CD4-positive, alpha-beta T cell treated with Interleukin-1 beta for 1 hour (primary cell): ENCODE results near the gene COL13A1.

Experiments
- DNase-seq, 2 donors: peaks; one replicate each; pipeline ENCODE4 v3.0.0-alpha.2; 2020 to 2022

Gene COL13A1

DNA sequence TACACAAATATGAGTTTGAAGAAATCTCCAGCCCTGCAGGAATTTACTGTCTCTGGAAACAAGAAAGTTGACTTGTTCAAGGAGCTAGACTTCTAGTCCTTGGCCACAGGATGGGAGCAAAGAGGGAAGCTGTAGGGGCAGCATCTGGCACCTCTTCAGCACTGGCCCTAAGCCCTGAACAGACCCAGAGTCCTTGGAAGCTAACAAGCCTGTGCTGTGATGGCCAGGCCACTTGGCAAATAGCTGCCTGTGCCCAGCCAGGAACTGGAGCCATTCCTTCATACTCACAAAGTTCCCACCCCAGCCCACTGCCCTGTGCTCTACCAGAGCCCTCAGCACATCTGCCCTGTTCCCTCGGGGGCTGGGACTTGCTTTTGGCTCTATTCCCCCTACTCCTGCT, 9.4 kb upstream of the COL13A1 start:
- no peak for DNase-seq

DNA sequence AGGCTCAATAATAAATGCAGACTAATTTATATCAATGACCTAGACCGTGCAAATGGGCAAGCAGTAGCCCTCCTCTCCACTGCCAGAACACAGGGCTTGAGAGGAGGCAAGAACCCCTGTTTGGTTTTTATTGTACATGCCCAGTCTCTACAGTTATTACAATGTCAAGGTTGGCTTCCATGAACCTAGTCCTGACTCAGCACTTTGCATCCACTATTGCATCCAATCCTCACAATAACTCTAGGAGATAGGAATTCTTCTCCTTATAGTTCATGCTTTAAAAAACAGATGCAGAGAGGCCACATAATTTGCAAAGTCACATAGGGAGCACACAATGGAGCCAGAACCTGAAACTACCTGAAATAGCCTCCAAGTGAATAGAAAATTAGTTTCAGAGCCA, 7.0 kb upstream of the COL13A1 start:
- DNase-seq: no peak

GRCh38 chr10:69795242-69795934, 6.3 kb upstream of the COL13A1 start:
- no peak for DNase-seq

GRCh38 chr10:69797959-69798358, 3.7 kb upstream of the COL13A1 start:
- no peak for DNase-seq

- DNase-seq: no peak
These were observed 1.6 kb upstream of the COL13A1 start for GRCh38 chr10:69800109-69800508.

- DNase-seq: no peak
These were observed 1.0 kb upstream of the COL13A1 start for GRCh38 chr10:69800665-69801064.

DNA sequence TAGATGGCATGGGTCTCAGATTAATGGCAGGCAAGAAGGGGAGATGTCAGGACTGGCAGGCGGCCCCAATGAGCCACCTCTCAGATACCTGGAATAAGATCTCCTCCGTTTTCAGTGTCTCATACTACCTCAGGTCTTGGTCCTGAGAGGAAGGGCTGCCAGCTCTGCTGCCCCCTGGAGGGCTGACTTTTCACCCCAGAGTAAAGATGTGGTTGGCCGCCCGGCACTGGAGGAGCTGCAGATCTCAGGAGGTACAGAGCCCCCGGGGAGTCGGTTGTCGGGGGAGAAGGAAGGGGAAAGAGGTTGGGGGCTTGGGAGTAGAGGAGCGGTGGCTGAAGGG, 642 bp upstream of the COL13A1 start:
- DNase-seq: no peak

DNA sequence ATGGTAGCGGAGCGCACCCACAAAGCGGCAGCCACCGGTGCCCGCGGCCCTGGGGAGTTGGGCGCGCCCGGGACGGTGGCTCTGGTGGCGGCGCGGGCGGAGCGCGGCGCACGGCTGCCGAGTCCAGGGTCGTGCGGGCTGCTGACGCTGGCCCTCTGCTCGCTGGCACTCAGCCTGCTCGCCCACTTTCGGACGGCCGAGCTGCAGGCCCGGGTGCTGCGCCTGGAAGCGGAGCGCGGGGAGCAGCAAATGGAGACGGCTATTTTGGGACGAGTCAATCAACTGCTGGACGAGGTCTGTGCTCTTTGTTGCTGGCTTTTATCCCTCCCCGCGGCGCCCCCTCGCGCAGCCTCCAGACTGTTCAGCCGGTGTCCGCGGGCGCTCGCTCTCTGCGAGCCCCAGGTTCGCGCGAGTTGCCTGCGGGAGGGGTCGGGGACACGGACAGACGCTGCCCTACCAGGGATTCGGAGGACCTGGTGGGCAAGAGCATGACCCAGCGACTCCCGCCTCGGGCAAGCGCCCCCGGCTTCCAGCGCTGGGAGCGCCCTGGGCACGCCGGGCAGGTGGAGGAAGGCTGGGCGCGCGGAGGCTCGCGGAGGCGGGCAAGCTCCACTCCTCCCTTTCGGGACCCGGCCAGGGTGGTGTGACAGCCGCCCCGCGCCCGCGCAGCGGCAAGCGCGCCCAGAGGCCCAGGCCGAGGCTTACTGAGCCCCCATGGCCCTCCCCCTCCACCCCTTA, 887 bp downstream of the COL13A1 start:
- no peak for DNase-seq

DNA sequence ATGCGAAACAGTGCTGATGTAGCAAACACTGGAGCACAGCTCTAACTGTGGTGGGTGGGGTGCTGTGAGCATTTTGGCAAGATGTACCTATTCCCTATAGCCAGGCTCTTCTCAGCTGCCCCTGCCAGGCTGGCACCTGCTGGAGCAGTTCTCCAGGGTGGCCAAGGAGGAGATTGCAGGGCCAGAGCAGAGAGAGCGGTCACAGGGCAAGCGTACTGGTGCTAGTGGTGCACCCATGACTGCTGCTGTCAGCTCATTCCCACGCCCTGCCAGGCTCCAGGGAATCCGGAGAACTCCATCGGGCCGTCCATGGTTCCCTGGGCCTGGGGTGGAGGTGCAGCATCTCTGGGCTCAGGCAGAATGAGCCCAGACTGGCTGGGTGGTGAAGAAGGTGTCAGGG, 2.1 kb downstream of the COL13A1 start:
- no peak for DNase-seq

- DNase-seq: no peak
These were observed 3.1 kb downstream of the COL13A1 start for GRCh38 chr10:69804775-69805174.

DNA sequence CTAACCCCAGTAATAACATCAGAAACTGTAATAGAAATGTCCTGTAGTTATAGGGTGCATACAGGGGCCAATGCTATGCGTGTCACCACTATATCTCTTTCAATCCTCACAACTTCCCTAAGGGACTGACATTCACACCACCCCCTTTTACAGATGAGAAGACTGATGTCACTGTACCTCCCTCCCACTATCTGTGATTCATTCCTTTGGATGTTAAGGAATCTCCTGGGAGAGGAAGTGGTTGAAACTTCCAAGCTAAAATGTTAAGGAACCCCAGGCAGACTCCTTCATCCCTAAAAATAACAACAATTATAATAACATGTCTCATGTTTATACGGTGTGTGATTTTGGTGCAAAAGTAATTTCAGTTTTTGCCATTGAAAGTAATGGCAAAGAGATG, 5.4 kb downstream of the COL13A1 start:
- DNase-seq: no peak

DNA sequence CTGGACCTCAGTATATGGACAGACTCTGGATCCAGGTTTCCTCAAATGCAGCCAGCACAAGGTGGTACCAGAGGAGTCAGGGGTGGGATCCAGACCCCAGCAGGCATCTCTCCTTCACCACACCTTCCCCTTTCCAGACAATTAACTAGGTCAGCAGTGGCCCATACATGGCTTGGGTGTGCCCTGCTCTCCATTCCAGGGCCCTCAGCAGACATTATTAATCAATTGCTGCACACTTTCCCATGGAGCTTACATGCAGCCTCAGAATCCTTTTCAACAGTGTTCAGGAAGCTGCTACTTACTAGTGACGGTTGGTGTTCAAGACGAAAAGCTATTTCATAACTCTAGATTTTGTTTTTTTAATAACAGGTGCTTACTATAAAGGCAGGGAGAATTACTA, 6.0 kb downstream of the COL13A1 start:
- DNase-seq: no peak

DNA sequence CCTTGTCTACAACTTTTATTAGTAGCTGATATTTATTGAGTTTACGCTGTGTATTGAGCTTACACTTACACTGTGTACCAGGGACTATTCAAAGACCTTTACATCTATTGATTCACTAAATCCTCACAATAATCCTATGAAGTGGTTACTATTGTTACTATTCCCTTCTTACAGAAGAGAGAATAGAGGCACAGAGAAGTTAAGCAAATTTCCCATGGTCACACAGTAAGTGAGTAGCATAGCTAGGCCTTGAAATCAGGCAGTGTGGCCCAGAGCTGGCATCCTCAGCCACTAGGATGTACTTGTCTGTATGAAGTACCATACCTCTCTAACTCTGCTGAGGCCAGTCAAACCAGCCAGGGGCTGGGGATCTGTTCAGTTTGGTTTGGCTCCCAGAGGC, 7.6 kb downstream of the COL13A1 start:
- DNase-seq: no peak

DNA sequence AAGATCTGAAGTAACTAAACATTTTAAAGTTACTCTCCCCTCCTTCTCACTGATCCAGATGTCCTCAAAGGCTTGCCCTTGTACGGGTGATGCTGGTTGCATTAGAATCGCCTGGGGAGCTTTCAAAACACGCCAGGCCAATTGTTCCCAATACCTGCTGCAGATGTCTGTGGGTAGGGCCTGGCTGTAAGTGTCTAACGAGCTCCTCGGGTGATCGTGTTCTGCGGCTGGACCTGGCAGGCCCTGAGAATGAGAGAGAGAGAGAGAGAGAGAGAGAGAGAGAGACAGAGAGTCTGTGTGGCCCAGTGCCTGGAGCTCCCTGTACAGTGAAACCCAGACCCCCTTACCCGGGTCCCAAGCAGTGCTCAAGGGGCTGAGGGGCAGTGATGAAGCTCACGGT, 8.4 kb downstream of the COL13A1 start:
- no peak for DNase-seq

DNA sequence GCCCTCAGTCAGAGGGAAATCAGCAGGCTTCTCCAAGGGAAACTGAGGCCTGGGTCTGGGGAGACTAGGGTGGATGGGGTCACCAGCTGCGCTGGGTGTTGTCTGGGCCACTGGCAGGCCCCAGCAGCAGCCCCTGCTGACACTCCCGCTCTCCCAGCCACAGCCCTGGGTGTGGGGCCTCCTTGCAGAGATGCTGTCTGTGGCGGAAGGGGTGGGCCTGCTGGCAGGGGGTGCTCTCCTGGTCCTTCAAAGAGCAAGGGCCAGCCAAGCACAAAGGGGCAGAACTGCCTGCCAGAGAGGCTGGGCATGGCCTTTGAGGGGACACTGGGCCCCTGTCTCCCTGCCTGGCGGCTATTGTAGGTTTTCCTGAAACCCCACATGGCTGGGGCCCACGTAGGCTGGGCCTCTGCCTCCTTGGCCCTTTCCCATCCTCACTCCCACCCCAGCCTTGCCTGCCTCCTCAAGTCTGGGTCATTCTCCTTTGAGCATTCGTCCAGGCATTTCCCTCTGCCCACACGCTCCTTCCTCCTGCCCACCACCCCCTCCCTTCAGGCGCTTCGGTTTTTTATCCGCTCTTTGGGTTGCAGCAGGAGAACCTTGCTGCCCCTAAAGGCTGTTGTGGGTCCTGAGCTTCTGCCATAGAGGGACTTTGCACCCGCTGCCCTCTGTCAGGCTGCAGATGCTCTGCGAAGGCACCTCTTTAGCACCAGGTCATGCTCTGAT, 9.1 kb downstream of the COL13A1 start:
- DNase-seq: no peak

DNA sequence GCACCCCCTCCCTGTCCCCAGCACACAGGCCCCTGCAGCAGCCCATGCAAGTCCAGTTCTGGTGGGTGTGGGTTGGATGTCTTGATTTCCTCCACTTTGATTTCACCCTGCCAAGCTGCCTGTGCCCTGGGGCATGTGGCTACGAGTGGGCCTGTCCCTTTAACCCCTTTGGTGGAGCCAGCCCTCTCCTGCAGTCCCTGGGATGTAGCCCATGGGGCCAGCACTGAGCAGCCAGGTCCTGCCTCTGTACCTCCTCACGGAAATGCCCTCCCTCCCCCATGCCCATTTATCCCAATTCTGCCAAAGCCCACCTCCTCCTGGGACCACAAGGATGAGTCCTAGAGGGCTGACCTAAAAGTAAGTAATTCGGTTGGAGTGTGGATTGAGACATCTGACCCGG, 11.9 kb downstream of the COL13A1 start:
- DNase-seq: no peak

DNA sequence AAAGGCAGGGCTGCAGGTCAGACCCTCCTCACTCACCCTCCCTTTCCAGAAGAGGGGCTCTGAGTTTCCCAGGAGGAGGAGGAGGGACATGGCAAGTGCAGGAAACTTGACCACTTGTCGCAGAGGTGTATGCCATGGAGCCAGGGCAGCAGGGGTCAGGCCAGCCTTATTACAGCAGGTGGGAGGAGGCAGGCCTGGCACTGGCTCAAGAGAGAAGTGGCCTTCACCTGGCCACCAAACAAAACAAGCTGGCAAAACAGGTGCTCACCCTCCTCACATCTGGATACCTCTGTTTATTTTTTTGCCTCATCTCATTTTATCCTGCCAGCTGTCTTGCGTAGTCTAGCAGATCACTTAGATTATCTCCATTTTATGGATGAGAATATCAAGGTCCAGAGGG, 12.5 kb downstream of the COL13A1 start:
- DNase-seq: no peak

GRCh38 chr10:69815104-69815503, 13.4 kb downstream of the COL13A1 start:
- no peak for DNase-seq

DNA sequence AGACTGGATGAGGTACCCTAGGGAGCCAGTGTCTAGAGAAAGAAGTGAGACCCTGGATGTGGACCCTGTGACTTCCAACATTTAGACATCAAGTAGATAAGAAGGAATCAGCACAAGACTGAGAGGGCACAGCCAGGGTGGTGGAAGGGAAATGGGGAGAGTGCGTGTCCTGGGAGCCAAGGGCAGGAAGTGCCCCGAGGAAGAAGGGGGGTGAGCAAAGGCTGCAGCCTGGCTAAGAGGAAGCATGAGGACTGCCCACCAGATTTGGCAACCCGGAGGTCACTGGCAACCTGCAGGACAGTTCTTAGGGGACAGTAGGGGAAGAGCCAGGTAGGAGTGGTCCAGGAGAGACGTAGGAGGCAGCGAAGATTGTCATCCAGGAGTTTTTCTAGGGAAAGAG, 14.8 kb downstream of the COL13A1 start:
- no peak for DNase-seq

DNA sequence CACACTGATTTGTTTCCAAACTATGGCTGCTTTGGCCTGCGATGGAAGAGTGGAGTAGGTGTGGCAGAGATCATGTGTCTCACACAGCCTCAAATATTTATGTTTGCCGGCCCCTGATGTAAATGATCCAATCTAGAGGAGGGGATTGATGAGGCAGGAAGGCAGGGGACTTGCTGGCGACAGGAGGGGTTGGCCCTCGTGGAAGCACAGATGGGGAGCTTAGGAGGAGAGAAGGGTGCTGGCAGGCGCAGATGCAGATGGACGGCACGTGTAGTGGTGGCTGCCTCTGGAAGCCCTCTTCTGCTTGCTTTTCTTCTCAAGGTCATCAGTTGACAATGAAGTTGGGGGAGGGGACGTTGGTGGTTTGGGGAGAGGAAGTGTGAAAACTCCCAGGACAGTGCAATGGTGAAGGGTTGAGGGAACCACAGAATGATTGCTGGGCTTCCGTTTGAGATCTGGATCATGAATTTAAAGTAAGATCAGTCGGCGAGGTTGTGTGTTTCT, 15.4 kb downstream of the COL13A1 start:
- no peak for DNase-seq

DNA sequence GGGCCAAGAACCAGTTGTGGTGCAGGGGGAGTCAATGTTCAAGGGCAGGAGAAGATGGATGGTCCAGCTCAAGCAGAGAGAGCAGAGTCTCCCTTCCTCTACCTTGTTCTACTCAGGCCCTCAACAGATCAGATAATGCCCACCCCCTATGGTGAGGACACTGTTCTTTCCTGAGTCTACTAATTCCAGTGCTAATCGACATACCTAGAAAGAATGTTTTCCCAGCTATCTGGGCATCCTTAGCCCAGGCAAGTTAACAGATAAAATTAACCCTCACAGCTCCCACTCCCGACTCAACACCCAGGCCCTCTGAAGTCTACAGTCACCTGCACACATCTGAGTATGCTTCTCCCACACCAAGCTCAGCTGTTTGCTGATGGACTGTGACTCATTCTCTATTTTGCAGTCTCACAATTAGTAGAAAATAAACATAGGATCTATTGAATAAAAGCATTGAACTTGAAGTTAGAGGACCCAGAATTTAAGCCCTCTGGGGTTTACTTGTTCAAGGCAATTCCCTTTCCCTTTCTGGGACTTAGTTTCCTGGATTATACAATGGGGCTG, 17.1 kb downstream of the COL13A1 start:
- DNase-seq: no peak

DNA sequence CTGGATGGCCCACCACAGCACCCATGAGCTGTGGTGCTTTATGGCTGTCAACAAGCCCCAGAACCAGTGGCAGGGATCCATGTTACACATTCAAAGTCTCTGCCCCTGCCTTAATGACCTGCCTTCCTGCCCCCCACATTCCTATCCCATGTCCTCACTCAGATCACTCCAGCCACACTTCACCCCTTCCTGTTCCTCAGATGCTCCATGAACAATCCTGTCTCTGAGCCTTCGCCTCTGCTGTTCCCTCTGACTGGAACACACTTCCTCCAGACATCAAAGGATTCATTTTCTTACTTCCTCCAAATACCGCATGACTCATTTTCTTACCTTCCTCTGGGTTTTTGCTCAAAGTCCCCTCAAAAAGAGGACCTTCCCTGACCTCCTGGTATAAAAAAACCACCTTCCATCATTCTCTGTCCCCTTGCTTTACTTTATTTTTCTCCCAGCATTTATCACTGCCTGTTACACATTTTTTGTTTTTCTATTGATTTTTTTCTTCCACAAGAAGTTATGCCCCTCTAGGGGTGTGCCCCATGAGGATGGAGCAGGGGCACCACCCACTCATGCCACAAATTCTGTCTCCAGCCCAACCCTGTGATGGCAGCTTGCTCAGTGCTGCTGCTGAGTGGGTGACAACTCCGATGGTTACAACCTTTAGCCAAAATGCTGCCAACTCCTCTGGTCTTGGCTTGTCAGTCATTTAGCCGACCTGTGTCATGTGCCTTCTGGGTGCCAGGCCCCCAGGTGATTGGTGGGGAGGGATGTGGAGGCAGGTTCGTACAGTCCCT, 18.2 kb downstream of the COL13A1 start:
- no peak for DNase-seq

DNA sequence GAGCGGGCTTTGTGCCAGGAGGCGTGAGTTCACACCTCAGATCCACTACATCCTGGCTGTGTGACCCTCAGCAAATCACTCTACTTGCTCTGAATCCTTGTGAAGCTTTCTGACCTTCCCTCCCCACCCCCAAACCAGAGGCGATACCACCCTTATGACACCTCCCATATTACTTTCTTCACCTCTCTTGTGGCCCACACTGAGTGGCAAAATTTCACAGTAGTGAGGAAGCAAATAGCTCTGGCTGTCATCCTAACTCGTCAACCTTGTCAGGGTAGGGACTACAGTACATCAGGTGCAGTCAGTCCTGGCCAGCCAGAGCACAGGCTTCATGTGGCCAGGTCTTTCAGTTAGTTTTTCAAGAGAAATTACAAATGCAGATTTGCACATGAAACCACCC, 19.1 kb downstream of the COL13A1 start:
- no peak for DNase-seq
